ENCODE results near the gene CPO. TPM values are rescaled to one million over a fixed set of nuclear protein-coding genes. Genes with fewer than 3 reads are reported as not detected.
"Not testable (repeated sequence)": the region's sequence is repeated elsewhere in the genome, so short reads cannot be mapped to it uniquely, and the experiment has no call there.

The CPO gene
- total RNA-seq (2014; rRNA removed; shearing (Covaris generic)): not detected in 2 replicates

- no peak for DNase-seq (ENCODE audit: low read depth)
These were observed at the start of gene CPO for GRCh38 chr2:206939340-206939739. TSS of gene CPO (plus strand) at chr2:206939518. CDS start at chr2:206939600, 82 bp downstream.

- DNase-seq (ENCODE audit: low read depth): no peak
These were observed 49.1 kb upstream of the CPO start for GRCh38 chr2:206890179-206890578.

- no peak for DNase-seq (ENCODE audit: low read depth)
These were observed 48.4 kb upstream of the CPO start for GRCh38 chr2:206890926-206891325.

GRCh38 chr2:206915121-206915520, 24.2 kb upstream of the CPO start:
- peak; percentile 85 for DNase-seq (ENCODE audit: low read depth)

- DNase-seq (ENCODE audit: low read depth): no peak
These were observed 21.1 kb upstream of the CPO start for GRCh38 chr2:206918263-206918662.

GRCh38 chr2:206920310-206920709, 19.0 kb upstream of the CPO start:
- DNase-seq (ENCODE audit: low read depth): no peak

GRCh38 chr2:206920951-206921350, 18.4 kb upstream of the CPO start:
- no peak for DNase-seq (ENCODE audit: low read depth)

- no peak for DNase-seq (ENCODE audit: low read depth)
These were observed 17.8 kb upstream of the CPO start for GRCh38 chr2:206921529-206921928.

GRCh38 chr2:206935991-206936842, 3.1 kb upstream of the CPO start:
- DNase-seq (ENCODE audit: low read depth): no peak

GRCh38 chr2:206936843-206937230, 2.5 kb upstream of the CPO start:
- DNase-seq (ENCODE audit: low read depth): no peak

- no peak for DNase-seq (ENCODE audit: low read depth)
These were observed 1.8 kb upstream of the CPO start for GRCh38 chr2:206937555-206937954.

GRCh38 chr2:206940546-206940945, 1.2 kb downstream of the CPO start:
- DNase-seq (ENCODE audit: low read depth): no peak

- no peak for DNase-seq (ENCODE audit: low read depth)
These were observed 3.5 kb downstream of the CPO start for GRCh38 chr2:206942592-206943478.

- DNase-seq (ENCODE audit: low read depth): not testable (repeated sequence)
These were observed 14.1 kb downstream of the CPO start for GRCh38 chr2:206953404-206953803.

- DNase-seq (ENCODE audit: low read depth): no peak
These were observed 15.9 kb downstream of the CPO start for GRCh38 chr2:206955253-206955652.

GRCh38 chr2:206958261-206958660, 18.9 kb downstream of the CPO start:
- no peak for DNase-seq (ENCODE audit: low read depth)

GRCh38 chr2:206962966-206963365, 23.6 kb downstream of the CPO start:
- DNase-seq (ENCODE audit: low read depth): no peak

- DNase-seq (ENCODE audit: low read depth): peak; percentile 54
These were observed 29.1 kb downstream of the CPO start for GRCh38 chr2:206968134-206969086.

GRCh38 chr2:206969192-206969591, 29.9 kb downstream of the CPO start:
- no peak for DNase-seq (ENCODE audit: low read depth)

- peak; percentile 14 for DNase-seq (ENCODE audit: low read depth)
These were observed 31.5 kb downstream of the CPO start for GRCh38 chr2:206970589-206971360.

- no peak for DNase-seq (ENCODE audit: low read depth)
These were observed 32.5 kb downstream of the CPO start for GRCh38 chr2:206971805-206972204.
